ENCODE measurements around the gene BMP7.

BMP7 gene

DNA sequence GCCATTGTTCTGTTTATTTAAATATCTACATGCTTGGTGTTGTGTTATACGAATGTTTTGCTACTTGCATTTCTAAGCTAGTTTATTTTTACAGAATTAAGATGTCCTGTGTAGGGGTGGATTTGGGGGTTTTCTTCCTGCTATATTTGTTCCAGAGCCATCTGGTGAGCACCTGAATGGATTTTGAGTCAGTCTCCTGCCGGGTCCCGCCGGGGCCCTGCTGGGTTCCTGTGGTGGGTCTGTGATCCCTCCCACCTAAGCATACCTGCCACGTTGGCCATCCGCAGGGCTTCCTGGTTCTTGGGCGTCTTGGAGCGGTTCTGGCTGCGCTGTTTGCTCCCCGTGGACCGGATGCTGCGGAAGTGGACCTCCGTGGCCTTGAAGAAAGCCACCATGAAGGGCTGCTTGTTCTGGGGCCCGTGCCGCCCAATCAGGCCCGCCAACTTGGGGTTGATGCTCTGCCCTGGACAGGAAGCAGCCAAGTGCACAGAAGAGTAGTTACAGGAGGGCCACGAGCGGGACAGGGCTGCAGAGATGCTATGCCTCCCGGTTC, 82.9 kb downstream of the BMP7 start:
- Histone ChIP-seq H3K36me3 (no peaks in the 10 kb centered on the region), H3K27me3 (peaks cover 0 to 38% of the 10 kb centered on the region in 2 donors), H3K4me3 (no peak overlapping the region), H3K27ac (no peak overlapping the region), H3K4me1 (no peaks in the 10 kb centered on the region), H3K9me3 (no peaks in the 10 kb centered on the region)
- intact Hi-C loops (cut with DNase I; ENCODE audit: low total_unique reads) = no loop called here
- TF ChIP-seq, protein P1, sequence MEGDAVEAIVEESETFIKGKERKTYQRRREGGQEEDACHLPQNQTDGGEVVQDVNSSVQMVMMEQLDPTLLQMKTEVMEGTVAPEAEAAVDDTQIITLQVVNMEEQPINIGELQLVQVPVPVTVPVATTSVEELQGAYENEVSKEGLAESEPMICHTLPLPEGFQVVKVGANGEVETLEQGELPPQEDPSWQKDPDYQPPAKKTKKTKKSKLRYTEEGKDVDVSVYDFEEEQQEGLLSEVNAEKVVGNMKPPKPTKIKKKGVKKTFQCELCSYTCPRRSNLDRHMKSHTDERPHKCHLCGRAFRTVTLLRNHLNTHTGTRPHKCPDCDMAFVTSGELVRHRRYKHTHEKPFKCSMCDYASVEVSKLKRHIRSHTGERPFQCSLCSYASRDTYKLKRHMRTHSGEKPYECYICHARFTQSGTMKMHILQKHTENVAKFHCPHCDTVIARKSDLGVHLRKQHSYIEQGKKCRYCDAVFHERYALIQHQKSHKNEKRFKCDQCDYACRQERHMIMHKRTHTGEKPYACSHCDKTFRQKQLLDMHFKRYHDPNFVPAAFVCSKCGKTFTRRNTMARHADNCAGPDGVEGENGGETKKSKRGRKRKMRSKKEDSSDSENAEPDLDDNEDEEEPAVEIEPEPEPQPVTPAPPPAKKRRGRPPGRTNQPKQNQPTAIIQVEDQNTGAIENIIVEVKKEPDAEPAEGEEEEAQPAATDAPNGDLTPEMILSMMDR (IDR thresholded peaks at IDR 0.05) = no peak
- DNase-seq = no peak

DNA sequence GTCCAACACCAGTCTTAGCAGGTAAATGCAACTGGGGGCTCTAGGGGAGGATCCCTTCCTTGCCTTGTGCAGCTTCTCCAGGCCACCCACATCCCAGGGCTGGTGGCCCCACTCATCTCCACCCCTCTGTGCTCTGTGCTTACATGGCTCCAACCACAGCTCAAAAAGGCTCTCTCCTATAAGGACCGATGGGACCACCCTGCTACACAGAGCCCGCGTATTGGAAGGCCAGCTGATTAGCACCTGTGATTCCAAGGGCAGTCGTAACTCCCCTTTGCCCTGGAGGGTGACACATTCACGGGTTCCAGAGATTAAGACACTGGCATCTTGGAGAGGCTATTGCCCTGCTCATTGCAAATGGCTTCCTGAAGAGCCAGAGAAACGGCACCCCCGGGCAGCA, 84.8 kb downstream of the BMP7 start:
- intact Hi-C loops (cut with DNase I; ENCODE audit: low total_unique reads) = no loop called here
- Histone ChIP-seq H3K27me3 (peaks cover 0 to 47% of the 10 kb centered on the region in 2 donors), H3K27ac (no peak overlapping the region), H3K9me3 (no peaks in the 10 kb centered on the region), H3K4me3 (no peak overlapping the region), H3K4me1 (no peaks in the 10 kb centered on the region), H3K36me3 (no peaks in the 10 kb centered on the region)
- TF ChIP-seq, protein P1 (IDR thresholded peaks at IDR 0.05) = no peak
- DNase-seq = no peak

DNA sequence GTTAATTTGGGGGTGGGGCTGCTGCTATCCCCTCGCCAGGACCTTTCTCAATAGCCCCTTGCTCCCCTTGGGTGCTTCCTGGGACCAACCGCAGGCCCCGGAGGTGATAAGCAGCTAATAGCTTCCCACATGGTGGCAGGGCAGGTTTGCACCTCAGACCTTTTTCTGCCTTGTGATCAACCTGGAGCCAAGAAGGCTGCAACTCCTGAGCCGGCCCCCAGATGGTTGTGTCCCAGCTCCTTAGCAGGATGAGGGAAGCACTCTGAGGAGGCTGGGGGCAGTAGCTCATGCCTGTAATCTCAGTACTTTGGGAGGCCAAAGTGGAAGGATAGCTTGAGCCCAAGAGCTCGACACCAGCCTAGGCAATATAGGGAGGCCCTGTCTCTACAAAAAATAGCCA, 85.5 kb downstream of the BMP7 start:
- no peak overlapping the region for H3K27ac ChIP-seq
- TF ChIP-seq, protein P1 (IDR thresholded peaks at IDR 0.05) = no peak
- H3K27me3 ChIP-seq = peaks cover 0 to 47% of the 10 kb centered on the region in 2 donors
- no peaks in the 10 kb centered on the region for H3K9me3 ChIP-seq
- H3K4me3 ChIP-seq = no peak overlapping the region
- no peaks in the 10 kb centered on the region for H3K4me1 ChIP-seq
- no peaks in the 10 kb centered on the region for H3K36me3 ChIP-seq
- intact Hi-C loops (cut with DNase I; ENCODE audit: low total_unique reads) = no loop called here
- DNase-seq = no peak

DNA sequence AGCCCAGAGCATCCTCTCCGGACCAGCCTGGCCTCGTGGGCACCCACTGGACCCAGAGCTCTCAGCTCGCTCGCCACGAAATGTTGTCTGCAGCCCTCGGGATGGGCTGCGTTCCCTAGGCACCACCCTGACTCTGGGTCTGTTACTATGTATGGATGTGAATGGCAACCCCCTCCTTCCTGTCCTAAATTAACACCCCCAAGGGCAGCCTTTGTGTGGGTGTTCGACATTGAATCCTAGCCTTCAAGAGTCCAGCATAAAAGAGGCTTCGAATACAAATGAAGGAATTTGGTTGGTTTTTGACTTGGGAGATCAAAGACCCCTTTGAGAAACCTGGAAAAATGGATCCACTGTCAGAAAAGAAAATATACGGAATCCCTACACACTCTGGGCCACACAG, 86.1 kb downstream of the BMP7 start:
- H3K4me3 ChIP-seq = no peak overlapping the region
- TF ChIP-seq, protein P1 (IDR thresholded peaks at IDR 0.05) = no peak
- H3K27me3 ChIP-seq = peaks cover 0 to 45% of the 10 kb centered on the region in 2 donors
- no peak overlapping the region for H3K27ac ChIP-seq
- no peaks in the 10 kb centered on the region for H3K36me3 ChIP-seq
- no peaks in the 10 kb centered on the region for H3K9me3 ChIP-seq
- DNase-seq = no peak
- intact Hi-C loops (cut with DNase I; ENCODE audit: low total_unique reads) = no loop called here
- H3K4me1 ChIP-seq = no peaks in the 10 kb centered on the region

DNA sequence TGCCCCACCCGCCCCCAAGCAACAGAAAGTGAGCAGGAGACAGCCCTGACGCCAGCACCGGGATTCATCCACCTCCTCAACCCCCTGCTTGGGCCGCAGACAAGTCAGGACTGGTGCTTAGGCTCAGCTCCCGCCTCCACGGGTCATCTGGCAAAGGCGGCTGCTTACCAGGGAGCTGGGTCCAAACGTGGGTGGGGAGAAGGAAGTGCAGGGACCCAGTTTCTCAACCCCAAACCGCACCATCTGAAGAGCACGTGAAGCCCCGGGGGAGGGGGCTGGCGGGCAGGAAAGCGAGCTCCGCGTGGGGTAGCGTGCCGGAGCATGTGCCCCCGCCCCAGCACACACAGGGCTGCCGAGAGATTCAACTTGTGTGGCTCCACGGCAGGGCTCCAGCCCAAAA, 87.2 kb downstream of the BMP7 start:
- no peaks in the 10 kb centered on the region for H3K36me3 ChIP-seq
- no peak for DNase-seq
- no peaks in the 10 kb centered on the region for H3K9me3 ChIP-seq
- intact Hi-C loops (cut with DNase I; ENCODE audit: low total_unique reads) = no loop called here
- H3K27ac ChIP-seq = no peak overlapping the region
- H3K27me3 ChIP-seq = peaks cover 0 to 38% of the 10 kb centered on the region in 2 donors
- TF ChIP-seq, protein P1 (IDR thresholded peaks at IDR 0.05) = no peak
- H3K4me1 ChIP-seq = no peaks in the 10 kb centered on the region
- H3K4me3 ChIP-seq = no peak overlapping the region

DNA sequence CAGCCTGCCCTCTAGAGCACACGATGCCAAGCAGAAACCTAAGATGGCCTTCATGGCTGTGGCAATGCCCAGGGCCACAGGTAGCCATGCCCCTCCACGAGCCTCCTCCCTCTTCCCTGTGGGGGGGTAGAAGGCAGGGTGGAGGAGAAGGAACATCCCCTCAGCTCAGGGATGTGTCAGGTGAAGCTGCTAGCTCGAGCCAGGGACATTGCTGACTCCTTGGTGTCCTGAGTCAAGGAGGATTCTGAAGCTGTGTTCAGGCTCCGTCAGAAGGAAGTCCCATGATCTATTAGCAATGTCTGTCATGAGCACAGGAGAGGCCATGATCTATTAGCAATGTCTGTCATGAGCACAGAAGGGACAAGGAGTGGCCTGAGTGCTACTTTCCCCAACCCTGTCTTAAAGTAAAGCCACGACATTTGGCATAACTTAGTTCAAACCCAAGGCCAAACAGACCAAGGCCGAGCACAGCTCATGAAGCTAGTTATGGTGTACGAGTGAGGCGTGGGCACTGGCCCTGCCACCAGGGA, 87.8 kb downstream of the BMP7 start:
- intact Hi-C loops (cut with DNase I; ENCODE audit: low total_unique reads) = no loop called here
- Histone ChIP-seq H3K27ac (no peak overlapping the region), H3K36me3 (no peaks in the 10 kb centered on the region), H3K4me1 (no peaks in the 10 kb centered on the region), H3K9me3 (no peaks in the 10 kb centered on the region), H3K27me3 (peaks cover 0 to 32% of the 10 kb centered on the region in 2 donors), H3K4me3 (no peak overlapping the region)
- TF ChIP-seq, protein P1 (IDR thresholded peaks at IDR 0.05) = no peak
- DNase-seq = no peak

All from tibial artery (tissue), 4 donors.